CD4-positive, CD25-positive, alpha-beta regulatory T cell (primary cell): Measurements from ENCODE around the gene FOXN3. TPM values are rescaled to one million over a fixed set of nuclear protein-coding genes. Genes with fewer than 3 reads are reported as not detected.

ENCODE experiments used
- ATAC-seq, 2 donors: fragments of 150-1000 bp; cut with Tn5 transposase; one replicate each; pipeline ENCODE4 v1.10.0; 2021; ENCODE audit warnings: low read depth in 2 of 2, moderate number of reproducible peaks in 2 of 2, moderate library complexity in 1 of 2
- DNase-seq, 3 donors: peaks; one replicate each; pipeline versions ENCODE4 v3.0.0 to v3.0.0-alpha.2; 2012 to 2022; ENCODE audit warnings: mixed read lengths in 1 of 3
- H3K27ac ChIP-seq: one replicate; pipeline ENCODE4 v1.7.0; 2013; ENCODE audit warnings: mild to moderate bottlenecking, low read length; ENCODE audit not compliant: insufficient read depth, poor library complexity, severe bottlenecking
- H3K27me3 ChIP-seq: one replicate; pipeline ENCODE4 v1.7.0; 2013; ENCODE audit warnings: low read length; ENCODE audit not compliant: control insufficient read depth, insufficient read depth
- H3K36me3 ChIP-seq: one replicate; pipeline ENCODE4 v1.7.0; 2013; ENCODE audit warnings: mild to moderate bottlenecking, low read length, moderate library complexity; ENCODE audit not compliant: control insufficient read depth, insufficient read depth
- H3K4me1 ChIP-seq: 2 replicates; pipeline ENCODE4 v1.7.0; 2013; ENCODE audit warnings: mild to moderate bottlenecking, low read length; ENCODE audit not compliant: insufficient read depth, control insufficient read depth, poor library complexity, severe bottlenecking
- H3K4me3 ChIP-seq: one replicate; pipeline ENCODE4 v1.7.0; 2013; ENCODE audit warnings: low read depth, mild to moderate bottlenecking, low read length, moderate library complexity
- H3K9me3 ChIP-seq, 2 experiments: 1 replicate in 1 of 2; 2 replicates in 1 of 2; pipeline ENCODE4 v1.7.0; 2013; ENCODE audit warnings: low read length in 2 of 2, mild to moderate bottlenecking in 1 of 2, moderate library complexity in 1 of 2; ENCODE audit not compliant: control insufficient read depth in 2 of 2
- H3K27ac Mint-ChIP-seq, 3 donors: one replicate each; pipeline ENCODE4 v1.8.0; 2020 to 2022; ENCODE audit warnings: mild to moderate bottlenecking in 3 of 3, mixed read lengths in 3 of 3, moderate library complexity in 2 of 3
- H3K27me3 Mint-ChIP-seq: one replicate; pipeline ENCODE4 v1.8.0; 2022; ENCODE audit warnings: mild to moderate bottlenecking, mixed read lengths
- H3K36me3 Mint-ChIP-seq: one replicate; pipeline ENCODE4 v1.8.0; 2020; ENCODE audit warnings: mixed read lengths
- H3K4me1 Mint-ChIP-seq, 4 donors: one replicate each; pipeline ENCODE4 v1.8.0; 2020 to 2022; ENCODE audit warnings: mixed read lengths in 4 of 4, mild to moderate bottlenecking in 1 of 4
- H3K4me3 Mint-ChIP-seq, 4 donors: one replicate each; pipeline ENCODE4 v1.8.0; 2020 to 2022; ENCODE audit warnings: mild to moderate bottlenecking in 4 of 4, mixed read lengths in 4 of 4, moderate library complexity in 3 of 4
- H3K9me3 Mint-ChIP-seq, 7 donors: one replicate each; pipeline ENCODE4 v1.8.0; 2020 to 2022; ENCODE audit warnings: mixed read lengths in 7 of 7, mild to moderate bottlenecking in 3 of 7, moderate library complexity in 2 of 7
- polyA plus RNA-seq, 4 donors: library from polyadenylated mRNA; unstranded; fragments of 300-500 nt; fragmentation: Illumina TruSeq; gene quantifications; one replicate each; pipeline ENCODE4 v1.2.3, GENCODE V29; 2021
- total RNA-seq: library from RNA; stranded (reverse); gene quantifications from one replicate; pipeline ENCODE4 v1.2.3, GENCODE V29; 2022

FOXN3 gene
- total and polyA plus RNA-seq, 5 donors from 2014 or later, result 108 to 203 (median 111) TPM

DNA sequence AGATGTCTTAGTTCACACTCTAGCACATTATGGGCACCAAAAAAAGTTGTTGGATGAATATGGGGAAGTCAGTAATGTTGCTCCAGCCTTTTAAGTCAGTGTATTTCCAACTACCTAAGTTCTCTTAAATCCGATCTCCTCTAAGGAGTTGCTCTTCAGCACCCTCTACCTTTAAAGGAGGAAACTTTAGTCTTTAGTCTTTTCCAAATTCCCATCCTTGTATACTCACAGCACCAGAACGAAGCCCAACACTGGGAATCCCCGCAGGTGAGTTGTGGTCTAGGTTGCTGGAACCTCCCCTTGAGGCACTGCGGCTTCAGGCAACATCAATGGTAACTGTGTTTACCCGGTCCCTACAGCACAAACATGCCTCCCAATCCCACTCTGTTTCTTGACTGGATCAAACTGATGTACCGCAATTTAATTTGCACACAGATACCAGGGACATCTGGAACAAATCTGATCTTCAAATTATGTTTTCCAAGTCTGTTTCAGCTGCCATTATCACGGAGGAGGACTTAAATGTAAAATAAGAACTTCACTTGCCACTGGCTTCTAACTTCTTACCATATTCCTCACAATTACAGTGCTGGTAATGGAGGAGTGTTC lies 179.0 kb downstream of the FOXN3 start:
- no peak for ATAC-seq
- Mint-ChIP-seq H3K27me3 (no peaks in the 10 kb centered on the region), H3K27ac (no peak overlapping the region), H3K9me3 (peaks cover 0 to 4% (median 0%) of the 10 kb centered on the region in 7 donors), H3K36me3 (peaks cover 17% of the 10 kb centered on the region), H3K4me1 (peaks cover 17 to 66% (median 41%) of the 10 kb centered on the region in 4 donors), H3K4me3 (no peak overlapping the region)
- Histone ChIP-seq H3K27me3 (no peaks in the 10 kb centered on the region), H3K27ac (no peak overlapping the region), H3K36me3 (peaks cover 6% of the 10 kb centered on the region), H3K9me3 (no peaks in the 10 kb centered on the region), H3K4me3 (no peak overlapping the region), H3K4me1 (no peaks in the 10 kb centered on the region)
- DNase-seq, result no peak

DNA sequence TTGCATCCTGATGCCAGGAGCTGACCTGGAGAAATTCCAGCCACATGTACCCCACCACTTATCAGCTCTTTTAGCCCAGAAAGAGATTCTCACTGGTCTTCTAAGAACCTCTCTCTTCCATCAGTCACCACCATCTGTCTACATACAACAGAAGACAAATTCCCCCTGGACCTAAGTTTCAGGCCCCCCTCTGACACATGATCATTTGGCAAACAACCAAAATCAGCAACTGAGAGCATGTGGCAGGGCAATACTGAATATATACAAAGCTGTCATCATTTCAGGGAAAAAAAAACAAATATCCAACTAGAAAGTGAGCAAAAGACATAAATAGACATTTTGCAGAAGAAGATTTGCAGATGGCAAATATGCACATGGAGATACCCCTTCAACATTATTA lies 180.2 kb downstream of the FOXN3 start:
- ATAC-seq (no peak), DNase-seq (no peak)
- no peaks in the 10 kb centered on the region for H3K9me3 ChIP-seq
- H3K4me1 ChIP-seq, result no peaks in the 10 kb centered on the region
- H3K4me1 Mint-ChIP-seq, result peaks cover 8 to 66% (median 36%) of the 10 kb centered on the region in 4 donors
- peaks cover 0 to 4% (median 0%) of the 10 kb centered on the region in 7 donors for H3K9me3 Mint-ChIP-seq
- H3K27ac Mint-ChIP-seq, result no peak overlapping the region
- no peak overlapping the region for H3K4me3 ChIP-seq
- no peak overlapping the region for H3K4me3 Mint-ChIP-seq
- H3K36me3 ChIP-seq, result peaks cover 6% of the 10 kb centered on the region
- H3K27me3 ChIP-seq, result no peaks in the 10 kb centered on the region
- H3K27ac ChIP-seq, result no peak overlapping the region
- H3K36me3 Mint-ChIP-seq, result peaks cover 24% of the 10 kb centered on the region
- no peaks in the 10 kb centered on the region for H3K27me3 Mint-ChIP-seq

DNA sequence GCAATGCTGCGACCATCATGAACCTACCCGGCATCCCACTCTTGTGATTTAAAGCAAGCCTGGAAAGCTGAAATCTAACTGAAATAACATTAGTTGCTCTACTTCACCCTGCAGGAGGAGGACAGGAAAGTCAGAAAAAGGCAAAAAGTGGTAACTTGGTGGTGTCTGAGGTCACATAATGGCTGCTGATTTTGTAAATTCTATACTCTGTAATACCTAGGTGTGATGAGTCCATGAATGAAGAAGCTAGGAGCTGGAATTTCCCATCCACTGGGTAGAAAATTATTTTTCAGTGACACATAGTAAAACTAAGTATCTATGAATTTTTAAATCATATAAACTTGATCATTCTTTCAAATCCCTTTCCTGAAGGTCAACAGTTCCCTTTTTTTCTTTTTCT lies 183.8 kb downstream of the FOXN3 start:
- H3K9me3 Mint-ChIP-seq, result peaks cover 0 to 3% (median 0%) of the 10 kb centered on the region in 7 donors

DNA sequence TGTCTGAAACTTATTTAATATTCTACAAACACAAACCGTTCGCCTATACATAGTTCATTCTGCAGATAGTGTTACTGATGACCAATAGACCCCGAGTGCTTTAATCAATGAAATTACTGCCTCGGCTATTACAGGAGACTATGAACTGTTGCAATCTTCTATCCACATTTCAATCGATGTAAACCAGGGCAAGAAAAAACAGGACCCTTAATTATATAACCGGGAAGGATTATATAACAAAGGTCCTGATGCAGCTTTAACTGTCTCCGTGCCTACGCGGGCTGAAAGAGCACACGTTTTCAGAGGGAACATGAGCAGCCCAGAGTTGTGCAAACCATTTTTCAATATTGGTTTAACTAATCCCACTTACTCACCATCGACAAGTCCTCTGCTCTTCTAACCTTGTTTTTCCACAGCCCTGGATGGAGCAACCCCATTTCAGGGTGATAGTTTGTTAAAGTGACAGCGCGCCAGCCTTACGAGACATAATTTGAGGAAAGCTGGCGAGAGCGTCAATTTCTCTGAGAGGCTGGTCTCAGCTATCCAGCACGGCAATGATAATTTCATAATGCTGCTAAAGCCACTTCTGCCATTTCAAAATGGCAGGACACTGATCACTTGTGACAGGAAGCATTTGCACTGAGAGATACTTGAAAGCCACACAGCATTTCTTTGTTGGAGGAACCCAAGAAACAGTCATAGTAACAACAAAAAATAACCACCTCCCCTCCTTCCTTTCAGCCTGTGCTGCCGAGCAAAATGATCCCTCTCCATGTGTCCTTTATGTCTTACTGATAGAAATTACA lies 184.6 kb downstream of the FOXN3 start:
- H3K36me3 ChIP-seq, result peaks cover 2% of the 10 kb centered on the region
- H3K27me3 ChIP-seq, result no peaks in the 10 kb centered on the region
- H3K4me1 Mint-ChIP-seq, result peaks cover 25 to 74% (median 46%) of the 10 kb centered on the region in 4 donors
- H3K27ac Mint-ChIP-seq, result peak overlapping the region in 2 of 3 donors; percentile 24 to 48
- H3K4me1 ChIP-seq, result no peaks in the 10 kb centered on the region
- peaks cover 28% of the 10 kb centered on the region for H3K36me3 Mint-ChIP-seq
- no peaks in the 10 kb centered on the region for H3K9me3 ChIP-seq
- H3K27ac ChIP-seq, result no peak overlapping the region
- ATAC-seq (no peak), DNase-seq (no peak)
- peaks cover 0 to 3% (median 0%) of the 10 kb centered on the region in 7 donors for H3K9me3 Mint-ChIP-seq
- peak overlapping the region in 1 of 4 donors; percentile 11 for H3K4me3 Mint-ChIP-seq
- H3K4me3 ChIP-seq, result no peak overlapping the region
- no peaks in the 10 kb centered on the region for H3K27me3 Mint-ChIP-seq

More for the DNA sequence above, 183.8 kb downstream of the FOXN3 start:
- Mint-ChIP-seq H3K4me3 (no peak overlapping the region), H3K36me3 (peaks cover 28% of the 10 kb centered on the region), H3K4me1 (peaks cover 24 to 71% (median 42%) of the 10 kb centered on the region in 4 donors), H3K27me3 (no peaks in the 10 kb centered on the region), H3K27ac (peak overlapping the region in 2 of 3 donors; percentile 2 to 38)
- Histone ChIP-seq H3K27me3 (no peaks in the 10 kb centered on the region), H3K4me3 (no peak overlapping the region), H3K27ac (no peak overlapping the region), H3K4me1 (no peaks in the 10 kb centered on the region), H3K36me3 (peaks cover 6% of the 10 kb centered on the region), H3K9me3 (no peaks in the 10 kb centered on the region)
- ATAC-seq (no peak), DNase-seq (no peak)

DNA sequence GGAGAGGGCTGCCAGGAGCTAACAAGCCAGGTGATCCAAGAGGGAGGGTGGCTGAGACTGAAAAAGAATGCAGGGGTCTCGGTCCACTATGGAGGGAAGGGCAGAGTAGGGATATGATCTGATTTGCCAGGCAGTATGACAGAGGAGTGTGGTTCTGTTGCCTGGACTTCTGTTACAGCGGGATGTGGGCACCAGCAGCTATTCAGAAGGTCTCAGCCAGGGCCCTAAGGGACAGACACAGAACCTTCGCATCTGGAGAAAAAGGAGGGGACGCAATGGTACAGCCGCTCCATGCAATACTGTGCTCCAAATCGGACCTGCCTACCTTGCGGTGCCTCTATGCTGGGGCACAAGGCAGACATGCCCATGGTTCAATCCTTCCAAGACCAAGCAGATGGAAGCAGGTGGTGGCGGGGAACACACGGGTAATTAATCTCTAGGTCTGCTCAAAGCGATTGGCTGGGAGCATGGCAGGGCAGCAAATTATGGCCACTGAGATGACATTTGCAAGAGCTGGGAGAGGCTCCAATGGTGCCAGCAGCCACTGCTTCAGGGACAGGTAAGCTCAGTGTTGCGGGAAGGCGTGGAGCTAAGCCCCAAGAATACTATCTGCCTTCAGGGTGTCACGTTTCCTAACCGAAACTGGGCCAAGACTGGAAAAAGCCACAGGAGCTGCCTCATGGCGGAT lies 185.5 kb downstream of the FOXN3 start:
- no peaks in the 10 kb centered on the region for H3K27me3 Mint-ChIP-seq
- H3K4me3 ChIP-seq, result no peak overlapping the region
- peak overlapping the region in 1 of 4 donors; percentile 52 for H3K4me3 Mint-ChIP-seq
- H3K36me3 Mint-ChIP-seq, result peaks cover 24% of the 10 kb centered on the region
- H3K4me1 ChIP-seq, result no peaks in the 10 kb centered on the region
- H3K27me3 ChIP-seq, result no peaks in the 10 kb centered on the region
- H3K27ac ChIP-seq, result no peak overlapping the region
- H3K9me3 Mint-ChIP-seq, result no peaks in the 10 kb centered on the region
- H3K9me3 ChIP-seq, result no peaks in the 10 kb centered on the region
- ATAC-seq (no peak), DNase-seq (no peak)
- H3K36me3 ChIP-seq, result peaks cover 2% of the 10 kb centered on the region
- H3K27ac Mint-ChIP-seq, result peak overlapping the region; percentile 24 to 74 (median 52)
- peaks cover 34 to 82% (median 50%) of the 10 kb centered on the region in 4 donors for H3K4me1 Mint-ChIP-seq

DNA sequence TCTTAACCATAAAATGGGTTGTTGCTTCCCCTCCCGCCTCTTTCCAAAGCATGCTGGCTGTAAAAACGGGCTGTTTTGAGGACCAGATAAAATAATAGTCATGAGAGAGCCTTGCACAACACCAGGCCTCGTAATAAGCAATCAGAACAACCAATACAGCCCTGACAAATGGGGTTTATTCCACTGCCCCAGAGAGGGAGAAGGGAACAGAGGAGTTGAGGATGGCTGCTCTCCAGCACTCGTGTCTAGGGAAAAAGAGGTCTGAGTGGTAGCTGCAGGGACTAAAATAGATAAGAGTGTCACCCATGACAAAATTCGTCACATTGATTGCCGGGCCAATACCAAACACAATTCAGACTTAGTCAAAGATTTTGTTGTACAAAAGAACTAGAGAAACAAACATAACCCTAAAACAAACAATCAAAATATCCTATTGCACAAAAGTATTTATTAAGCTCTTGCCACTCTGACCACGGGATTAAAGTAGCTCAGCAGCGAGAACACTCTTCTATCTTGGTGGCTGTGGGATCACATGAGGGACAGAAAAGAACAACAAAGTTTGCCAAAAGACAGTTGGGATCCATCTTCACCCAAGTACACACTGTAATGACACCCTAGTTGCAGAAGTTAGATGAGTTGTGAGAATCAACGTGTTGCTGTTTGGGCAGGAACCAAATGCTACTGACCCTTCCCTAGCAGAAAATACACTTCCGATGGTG lies 188.0 kb downstream of the FOXN3 start:
- DNase-seq, result no peak
- H3K4me3 ChIP-seq, result no peak overlapping the region
- H3K27me3 ChIP-seq, result no peaks in the 10 kb centered on the region
- H3K4me3 Mint-ChIP-seq, result no peak overlapping the region
- H3K27me3 Mint-ChIP-seq, result no peaks in the 10 kb centered on the region
- H3K36me3 ChIP-seq, result no peaks in the 10 kb centered on the region
- H3K4me1 Mint-ChIP-seq, result peaks cover 44 to 83% (median 57%) of the 10 kb centered on the region in 4 donors
- H3K4me1 ChIP-seq, result no peaks in the 10 kb centered on the region
- no peak for ATAC-seq
- peak overlapping the region in 1 of 3 donors; percentile 33 for H3K27ac Mint-ChIP-seq
- no peaks in the 10 kb centered on the region for H3K9me3 ChIP-seq
- peaks cover 22% of the 10 kb centered on the region for H3K36me3 Mint-ChIP-seq
- no peaks in the 10 kb centered on the region for H3K9me3 Mint-ChIP-seq
- H3K27ac ChIP-seq, result no peak overlapping the region

DNA sequence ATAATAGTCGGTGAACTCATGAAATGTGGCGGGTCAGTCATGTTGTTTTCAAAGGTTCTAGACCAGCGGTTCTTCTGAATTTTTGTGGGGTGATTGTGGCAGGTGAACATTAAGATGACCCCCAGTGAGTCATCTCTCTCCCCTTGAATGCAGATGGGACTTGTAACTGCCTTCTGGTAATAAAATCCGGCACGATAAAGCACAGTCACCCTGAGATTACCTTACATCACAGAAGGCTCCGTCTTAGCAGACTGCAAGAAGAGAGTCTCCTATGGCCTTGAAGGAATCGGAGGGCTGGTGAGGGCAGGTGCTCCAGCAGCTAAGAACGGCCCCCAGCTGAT lies 189.6 kb downstream of the FOXN3 start:
- H3K27me3 Mint-ChIP-seq, result no peaks in the 10 kb centered on the region
- H3K27me3 ChIP-seq, result no peaks in the 10 kb centered on the region

More for the DNA sequence above, 189.6 kb downstream of the FOXN3 start:
- no peak overlapping the region for H3K4me3 ChIP-seq
- ATAC-seq (no peak), DNase-seq (peak in 1 of 3 donors; percentile 29)
- peak overlapping the region in 1 of 4 donors; percentile 6 for H3K4me3 Mint-ChIP-seq
- no peaks in the 10 kb centered on the region for H3K9me3 ChIP-seq
- H3K36me3 Mint-ChIP-seq, result peaks cover 19% of the 10 kb centered on the region
- H3K9me3 Mint-ChIP-seq, result no peaks in the 10 kb centered on the region
- peaks cover 44 to 76% (median 56%) of the 10 kb centered on the region in 4 donors for H3K4me1 Mint-ChIP-seq
- H3K27ac ChIP-seq, result no peak overlapping the region
- H3K27ac Mint-ChIP-seq, result peak overlapping the region; percentile 47 to 63 (median 57)
- no peaks in the 10 kb centered on the region for H3K36me3 ChIP-seq
- H3K4me1 ChIP-seq, result no peaks in the 10 kb centered on the region
